SIG-M5 treated with dmso at 0.1 percent for 504 hours (cell line): ENCODE data around the gene HLA-DQB1.
"Not testable (repeated sequence)": the region's sequence is repeated elsewhere in the genome, so short reads cannot be mapped to it uniquely, and the experiment has no call there.

ENCODE experiments used
- DNase-seq: peaks from one replicate; lab custom pipeline; 2025; ENCODE audit not compliant: unreplicated experiment; lab: John Stamatoyannopoulos, UW

Gene HLA-DQB1

GRCh38 chr6:32662836-32663235 lies 3.6 kb downstream of the HLA-DQB1 start:
- no peak for DNase-seq

- DNase-seq: no peak
Measured at GRCh38 chr6:32662099-32662498, 4.4 kb downstream of the HLA-DQB1 start.

GRCh38 chr6:32659856-32660595 lies 6.4 kb downstream of the HLA-DQB1 start:
- no peak for DNase-seq

DNA sequence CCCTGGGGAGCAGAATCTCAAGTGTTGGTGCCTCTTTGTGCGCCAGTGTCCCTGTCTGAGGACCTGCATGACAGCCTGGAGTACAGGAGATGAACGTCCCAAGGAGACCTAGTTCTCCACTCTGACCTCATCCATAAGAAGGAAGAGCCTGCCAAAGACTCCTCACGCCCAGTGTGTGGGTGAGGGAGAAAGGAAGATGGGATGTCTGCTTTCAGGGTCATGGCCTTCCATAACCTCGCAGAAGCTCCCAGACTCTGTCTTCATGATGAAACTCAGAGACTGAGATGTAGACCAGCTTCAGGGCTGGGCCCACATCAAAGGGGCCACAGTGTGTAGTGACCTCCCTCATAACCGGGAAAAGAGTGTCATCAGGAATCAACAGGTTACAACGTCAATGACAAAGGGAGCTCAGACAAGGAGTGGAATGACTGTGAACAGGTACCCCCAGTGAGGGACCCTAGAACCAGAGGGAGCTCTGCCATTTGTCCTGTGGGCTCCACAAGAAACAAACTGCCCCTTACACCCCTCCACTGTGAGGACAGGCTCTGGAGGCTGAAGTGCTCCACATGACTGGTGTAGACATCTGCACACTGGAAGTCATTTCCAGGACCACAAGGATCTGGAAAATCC lies 8.1 kb downstream of the HLA-DQB1 start:
- DNase-seq: no peak

- DNase-seq: not testable (repeated sequence)
Measured at GRCh38 chr6:32657819-32658218, 8.6 kb downstream of the HLA-DQB1 start.

DNA sequence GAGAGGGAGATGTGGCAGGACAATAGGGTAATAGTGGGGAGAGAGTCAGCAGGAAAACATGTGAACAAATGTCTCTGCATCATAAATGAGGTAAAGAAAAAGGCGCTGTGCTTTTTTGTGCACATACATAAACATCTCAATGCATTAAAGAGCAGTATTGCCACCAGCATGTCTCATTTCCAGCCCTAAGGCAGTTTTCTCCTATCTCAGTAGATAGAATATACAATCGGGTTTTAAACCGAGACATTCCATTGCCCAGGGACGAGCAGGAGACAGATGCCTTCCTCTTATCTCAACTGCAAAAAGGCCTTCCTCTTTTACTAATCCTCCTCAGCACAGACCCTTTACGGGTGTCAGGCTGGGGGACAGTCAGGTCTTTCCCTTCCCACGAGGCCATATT lies 9.1 kb downstream of the HLA-DQB1 start:
- DNase-seq: not testable (repeated sequence)

- DNase-seq: no peak
Measured at GRCh38 chr6:32655203-32655710, 11.2 kb downstream of the HLA-DQB1 start.

- DNase-seq: no peak
Measured at GRCh38 chr6:32645047-32645703, 21.3 kb downstream of the HLA-DQB1 start.

DNA sequence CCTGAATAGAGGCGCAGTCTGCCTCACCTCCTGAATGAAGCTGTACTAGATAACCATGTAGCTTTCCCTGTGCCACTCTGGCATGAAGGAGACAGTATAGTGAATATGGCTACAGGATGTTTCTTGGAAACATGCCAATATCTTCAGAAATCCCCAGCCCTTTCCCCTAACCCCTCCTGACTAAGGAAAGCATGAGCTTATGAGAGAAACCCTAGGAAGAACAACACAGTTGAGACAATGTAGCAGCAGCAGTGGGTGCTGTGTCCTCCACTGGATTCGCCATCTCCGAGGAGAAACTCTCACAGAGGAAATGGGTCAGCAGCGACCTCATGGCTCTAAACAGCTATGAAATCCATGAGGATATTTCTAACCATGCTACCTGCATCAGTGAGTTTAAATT lies 22.6 kb downstream of the HLA-DQB1 start:
- no peak for DNase-seq

DNA sequence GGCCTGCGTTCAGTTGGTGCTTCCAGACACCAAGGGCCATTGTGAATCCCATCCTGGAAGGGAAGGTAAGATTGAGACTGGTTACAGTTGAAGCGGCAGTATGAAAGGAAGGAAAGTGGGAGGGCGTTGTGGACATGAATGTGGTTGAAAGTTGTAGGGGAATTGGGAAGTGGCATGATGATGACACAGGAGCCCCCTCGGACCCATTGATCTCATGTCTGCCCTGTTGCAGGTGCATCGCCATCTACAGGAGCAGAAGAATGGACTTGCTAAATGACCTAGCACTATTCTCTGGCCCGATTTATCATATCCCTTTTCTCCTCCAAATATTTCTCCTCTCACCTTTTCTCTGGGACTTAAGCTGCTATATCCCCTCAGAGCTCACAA lies 23.7 kb downstream of the HLA-DQB1 start:
- no peak for DNase-seq

DNA sequence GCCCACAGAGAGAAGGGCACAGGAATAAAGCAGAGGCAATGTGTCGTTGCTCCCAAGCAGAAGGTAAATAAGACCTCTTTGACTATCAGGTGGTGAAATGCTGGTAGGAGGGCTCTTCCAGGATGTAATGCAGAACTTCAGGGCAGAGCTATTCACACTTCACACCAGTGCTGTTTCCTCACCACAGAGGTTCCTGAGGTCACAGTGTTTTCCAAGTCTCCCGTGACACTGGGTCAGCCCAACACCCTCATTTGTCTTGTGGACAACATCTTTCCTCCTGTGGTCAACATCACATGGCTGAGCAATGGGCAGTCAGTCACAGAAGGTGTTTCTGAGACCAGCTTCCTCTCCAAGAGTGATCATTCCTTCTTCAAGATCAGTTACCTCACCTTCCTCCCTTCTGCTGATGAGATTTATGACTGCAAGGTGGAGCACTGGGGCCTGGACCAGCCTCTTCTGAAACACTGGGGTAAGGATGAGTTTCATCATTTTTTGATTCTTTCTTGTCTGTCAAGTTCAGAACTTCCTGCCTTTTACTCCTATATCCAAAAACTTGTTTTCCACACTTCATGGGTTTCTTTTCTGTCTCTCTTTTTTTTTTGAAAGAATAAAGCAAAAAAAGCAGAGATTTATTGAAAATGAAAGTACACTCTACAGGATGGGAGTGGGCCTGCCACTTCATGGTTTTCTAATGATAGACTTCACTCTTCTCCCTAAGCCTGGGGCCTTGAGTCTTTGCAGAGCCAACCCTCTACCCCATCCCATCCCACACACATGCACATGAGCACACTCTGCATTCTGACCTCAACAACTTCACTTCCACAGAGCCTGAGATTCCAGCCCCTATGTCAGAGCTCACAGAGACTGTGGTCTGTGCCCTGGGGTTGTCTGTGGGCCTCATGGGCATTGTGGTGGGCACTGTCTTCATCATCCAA lies 24.4 kb downstream of the HLA-DQB1 start:
- not testable (repeated sequence) for DNase-seq

GRCh38 chr6:32641122-32641521 lies 25.3 kb downstream of the HLA-DQB1 start:
- no peak for DNase-seq

DNA sequence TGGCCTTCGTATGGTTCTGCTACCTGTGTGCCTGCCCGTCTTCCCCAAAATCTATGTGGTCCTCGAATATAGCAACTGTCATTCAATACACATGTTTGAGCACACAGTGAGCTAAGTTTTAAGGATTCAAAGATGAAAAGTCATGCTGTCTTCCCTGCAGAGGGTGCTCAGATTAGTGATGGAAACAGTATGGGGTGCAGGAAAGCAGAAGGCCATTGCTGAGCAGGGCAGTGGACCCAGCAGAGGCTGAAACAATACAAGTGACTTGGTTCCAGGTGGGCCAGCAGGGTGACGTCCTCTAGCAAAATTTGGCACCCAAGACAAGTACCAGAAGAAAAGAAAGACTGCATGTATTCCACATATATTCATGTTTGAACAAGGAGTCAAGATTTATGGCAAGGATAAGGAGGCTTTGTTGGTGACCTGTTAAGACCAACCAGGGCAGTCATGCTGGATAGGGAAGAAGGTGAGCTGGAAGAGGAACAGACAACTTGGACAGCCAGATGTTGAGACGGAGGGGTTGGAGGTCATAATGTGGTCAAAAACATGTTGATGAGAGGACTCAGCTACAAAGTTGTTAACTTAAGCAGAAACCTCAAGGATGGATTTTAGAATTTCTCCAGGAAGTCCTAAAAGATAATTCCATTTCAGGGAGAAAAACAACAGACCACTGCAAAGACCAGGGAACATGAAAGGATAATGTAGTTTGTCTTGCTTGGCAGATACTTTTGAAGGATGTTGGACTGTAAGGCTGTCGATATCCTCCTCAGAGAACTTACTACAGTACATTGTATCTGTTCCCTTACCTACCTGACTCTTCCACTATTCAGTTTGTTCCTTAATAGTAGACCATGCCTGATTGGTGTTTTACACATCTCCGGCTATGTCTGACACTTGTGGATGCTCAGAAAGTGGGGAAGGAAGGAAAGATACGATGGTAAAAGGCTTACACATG lies 26.7 kb downstream of the HLA-DQB1 start:
- DNase-seq: no peak

DNA sequence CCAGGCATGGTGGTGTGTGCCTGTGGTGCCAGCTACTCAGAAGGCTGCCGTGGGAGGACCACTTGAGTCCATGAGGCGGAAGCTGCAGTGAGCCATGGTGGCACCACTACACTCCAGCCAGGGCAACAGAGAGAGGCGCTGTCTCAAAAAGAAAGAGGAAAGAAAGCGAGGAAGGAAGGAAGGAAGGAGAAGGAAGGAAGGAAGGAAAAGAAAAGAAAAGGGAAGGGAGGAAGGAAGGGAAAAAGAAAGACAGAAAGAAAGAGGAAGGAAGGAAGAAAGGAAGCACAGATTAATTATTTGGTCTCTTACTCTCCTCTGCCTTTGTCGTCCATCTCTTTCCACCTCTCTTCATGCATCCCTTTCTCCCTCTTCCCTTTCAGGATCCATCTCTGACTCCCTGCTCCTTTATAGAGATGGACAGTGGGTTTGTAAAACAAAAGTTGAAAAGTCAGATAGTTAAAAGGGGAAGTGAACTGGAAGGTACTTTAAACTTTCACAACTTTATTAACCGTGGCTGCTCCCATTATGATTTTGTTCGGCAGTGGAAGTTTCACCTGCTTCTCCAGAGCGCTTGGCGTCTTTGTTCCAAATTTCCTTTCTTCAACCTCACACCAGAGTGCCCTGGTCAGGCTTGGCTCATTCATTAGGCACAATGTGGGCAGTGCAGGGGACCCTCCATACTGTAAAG lies 27.8 kb downstream of the HLA-DQB1 start:
- no peak for DNase-seq

DNA sequence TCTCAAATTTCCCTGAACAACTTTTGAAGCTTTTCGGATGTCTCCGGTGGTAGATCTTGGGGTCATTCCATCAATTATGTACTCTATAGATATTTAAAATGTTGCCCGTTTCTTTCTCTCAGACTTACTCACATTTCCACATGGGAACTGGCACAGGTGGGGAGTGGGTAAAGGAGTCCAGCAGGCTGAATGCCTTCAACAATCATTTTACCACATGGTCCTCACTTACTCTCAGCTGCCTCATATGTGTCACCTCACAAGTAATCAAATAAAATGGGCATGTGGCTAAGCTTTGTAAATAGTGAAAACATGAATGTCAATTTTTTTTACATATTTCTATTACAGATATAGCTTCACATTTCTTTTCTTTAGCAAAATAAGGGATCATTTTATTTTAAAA lies 28.6 kb downstream of the HLA-DQB1 start:
- DNase-seq: no peak

GRCh38 chr6:32637219-32637880 lies 29.1 kb downstream of the HLA-DQB1 start, which contains the start of gene HLA-DQA1:
Gene HLA-DQA1 (plus strand): TSS chr6:32637406. CDS start chr6:32637459, 53 bp downstream.
- DNase-seq: no peak

- no peak for DNase-seq
Measured at GRCh38 chr6:32635526-32636123, 30.8 kb downstream of the HLA-DQB1 start.

GRCh38 chr6:32629793-32630192 lies 36.7 kb downstream of the HLA-DQB1 start:
- DNase-seq: not testable (repeated sequence)
